ENCODE measurements around the gene PPP1R3G. TPM values are rescaled to one million over a fixed set of nuclear protein-coding genes. Genes with fewer than 3 reads are reported as not detected.

Gene PPP1R3G
- total RNA-seq, 2 donors from 2014 or later, result 1.5 to 1.7 TPM

- Histone ChIP-seq H3K36me3 (no peaks in the 10 kb centered on the region), H3K4me3 (no peak overlapping the region), H3K27ac (no peak overlapping the region), H3K9me3 (no peaks in the 10 kb centered on the region), H3K4me1 (replicated peaks) (no peaks in the 10 kb centered on the region), H3K27me3 (replicated peaks; ENCODE audit: insufficient read depth) (no peaks in the 10 kb centered on the region)
- intact Hi-C loops (cut with DNase I), result no loop called here
- WGBS, result 55% methylated on average over 8 of the region's 8 CpGs
- TF ChIP-seq POLR2A (IDR thresholded peaks at IDR 0.05), result no peak
- no peak for TF ChIP-seq CTCF (IDR thresholded peaks at IDR 0.05)
- TF ChIP-seq POLR2AphosphoS5 (IDR thresholded peaks at IDR 0.05), result no peak
- no peak for DNase-seq (ENCODE audit: low spot score)
Observed at GRCh38 chr6:5045416-5045815, 39.7 kb upstream of the PPP1R3G start.

GRCh38 chr6:5046430-5046829 lies 38.7 kb upstream of the PPP1R3G start:
- TF ChIP-seq POLR2AphosphoS5 (IDR thresholded peaks at IDR 0.05) (no peak), POLR2A (IDR thresholded peaks at IDR 0.05) (no peak), CTCF (IDR thresholded peaks at IDR 0.05) (no peak)
- Histone ChIP-seq H3K27ac (no peak overlapping the region), H3K36me3 (no peaks in the 10 kb centered on the region), H3K4me1 (replicated peaks) (no peaks in the 10 kb centered on the region), H3K27me3 (replicated peaks; ENCODE audit: insufficient read depth) (no peaks in the 10 kb centered on the region), H3K9me3 (no peaks in the 10 kb centered on the region), H3K4me3 (no peak overlapping the region)
- WGBS, result 70% methylated on average over 9 of the region's 9 CpGs
- no peak for DNase-seq (ENCODE audit: low spot score)
- intact Hi-C loops (cut with DNase I), result no loop called here

- Histone ChIP-seq H3K4me3 (no peak overlapping the region), H3K27ac (no peak overlapping the region), H3K9me3 (no peaks in the 10 kb centered on the region), H3K4me1 (replicated peaks) (no peaks in the 10 kb centered on the region), H3K36me3 (no peaks in the 10 kb centered on the region), H3K27me3 (replicated peaks; ENCODE audit: insufficient read depth) (no peaks in the 10 kb centered on the region)
- no peak for TF ChIP-seq POLR2AphosphoS5 (IDR thresholded peaks at IDR 0.05)
- no peak for TF ChIP-seq POLR2A (IDR thresholded peaks at IDR 0.05)
- no peak for TF ChIP-seq CTCF (IDR thresholded peaks at IDR 0.05)
- WGBS, result 88% methylated on average over 2 of the region's 2 CpGs
- no peak for DNase-seq (ENCODE audit: low spot score)
- intact Hi-C loops (cut with DNase I), result no loop called here
Observed at GRCh38 chr6:5050009-5050408, 35.1 kb upstream of the PPP1R3G start.

- 89% methylated on average over 1 of the region's 1 CpG for WGBS
- intact Hi-C loops (cut with DNase I), result no loop called here
Observed at GRCh38 chr6:5051394-5051793, 33.7 kb upstream of the PPP1R3G start.

GRCh38 chr6:5053038-5053437 lies 32.1 kb upstream of the PPP1R3G start:
- no peak for DNase-seq (ENCODE audit: low spot score)
- H3K27me3 ChIP-seq (replicated peaks; ENCODE audit: insufficient read depth), result no peaks in the 10 kb centered on the region
- no peak overlapping the region for H3K27ac ChIP-seq
- TF ChIP-seq CTCF (IDR thresholded peaks at IDR 0.05), result no peak
- TF ChIP-seq POLR2AphosphoS5 (IDR thresholded peaks at IDR 0.05), result no peak
- TF ChIP-seq POLR2A (IDR thresholded peaks at IDR 0.05), result no peak
- H3K36me3 ChIP-seq, result no peaks in the 10 kb centered on the region
- no peaks in the 10 kb centered on the region for H3K4me1 ChIP-seq (replicated peaks)
- intact Hi-C loops (cut with DNase I), result no loop called here
- H3K4me3 ChIP-seq, result no peak overlapping the region
- no peaks in the 10 kb centered on the region for H3K9me3 ChIP-seq

More at GRCh38 chr6:5051394-5051793, 33.7 kb upstream of the PPP1R3G start:
- no peak overlapping the region for H3K27ac ChIP-seq
- H3K4me1 ChIP-seq (replicated peaks), result no peaks in the 10 kb centered on the region
- no peak for DNase-seq (ENCODE audit: low spot score)
- H3K4me3 ChIP-seq, result no peak overlapping the region
- no peak for TF ChIP-seq CTCF (IDR thresholded peaks at IDR 0.05)
- no peaks in the 10 kb centered on the region for H3K36me3 ChIP-seq
- H3K9me3 ChIP-seq, result no peaks in the 10 kb centered on the region
- no peaks in the 10 kb centered on the region for H3K27me3 ChIP-seq (replicated peaks; ENCODE audit: insufficient read depth)
